Muscle of leg (tissue), 11 donors: Measurements from ENCODE around the gene ZNHIT3. TPM values are rescaled to one million over a fixed set of nuclear protein-coding genes. Genes with fewer than 3 reads are reported as not detected.

Source experiments
- DNase-seq: peaks from one replicate; pipeline ENCODE4 v3.0.0; 2013
- H3K27ac ChIP-seq: one replicate; pipeline ENCODE4 v1.5.1; 2013; ENCODE audit warnings: mild to moderate bottlenecking, low read length, control low read depth
- H3K27me3 ChIP-seq: one replicate; pipeline ENCODE4 v1.6.1; 2013; ENCODE audit warnings: low read length; ENCODE audit not compliant: control insufficient read depth, insufficient read depth
- H3K36me3 ChIP-seq: one replicate; pipeline ENCODE4 v1.6.1; 2013; ENCODE audit warnings: low read length; ENCODE audit not compliant: control insufficient read depth, insufficient read depth
- H3K4me1 ChIP-seq: one replicate; pipeline ENCODE4 v1.6.1; 2013; ENCODE audit warnings: low read length; ENCODE audit not compliant: control insufficient read depth, insufficient read depth
- H3K4me3 ChIP-seq: one replicate; pipeline ENCODE4 v1.5.1; 2013; ENCODE audit warnings: low read length, control low read depth
- H3K9me3 ChIP-seq: replicated peaks from 2 replicates; pipeline ENCODE4 v1.6.1; 2013; ENCODE audit warnings: low read depth, low read length; ENCODE audit not compliant: control insufficient read depth
- WGBS: methylation state at CpG from one replicate; pipeline ENCODE4 v1.1.5; 2013; ENCODE audit warnings: missing lambda C conversion rate; ENCODE audit not compliant: insufficient coverage; 5-methylcytosine and 5-hydroxymethylcytosine counted together
- polyA plus RNA-seq, 8 donors: library from polyadenylated mRNA; unstranded; fragments of 120-200 nt; gene quantifications; one replicate each; pipeline versions ENCODE4 v1.2.1 to v1.2.3, GENCODE V29; 2013; ENCODE audit warnings: inconsistent platforms in 1 of 8, low replicate concordance in 1 of 8; ENCODE audit not compliant: insufficient read length in 8 of 8, insufficient read depth in 1 of 8
- total RNA-seq: library from RNA; stranded (reverse); fragments of 120-200 nt; gene quantifications from one replicate; pipeline ENCODE4 v1.2.4, GENCODE V29; 2013

The ZNHIT3 gene
- total and polyA plus RNA-seq, 9 donors = 49.4 to 66.5 (median 56.7) TPM

GRCh38 chr17:36544044-36544306, 57.5 kb downstream of the ZNHIT3 start:
- H3K4me3 ChIP-seq = peak overlapping the region; percentile 98
- peak; percentile 70 for DNase-seq
- peak overlapping the region; percentile 99 for H3K27ac ChIP-seq
- no peaks in the 10 kb centered on the region for H3K36me3 ChIP-seq
- H3K27me3 ChIP-seq = no peaks in the 10 kb centered on the region
- H3K9me3 ChIP-seq = no peaks in the 10 kb centered on the region
- 2% methylated on average over 10 of the region's 10 CpGs for WGBS
- H3K4me1 ChIP-seq = peaks cover 11% of the 10 kb centered on the region

GRCh38 chr17:36544307-36545076, 58.0 kb downstream of the ZNHIT3 start, which contains the start of gene GGNBP2:
TSS of gene GGNBP2 (plus strand) at chr17:36544919. CDS start at chr17:36545725, 806 bp downstream.
- 0% methylated on average over 65 of the region's 71 CpGs for WGBS
- DNase-seq = peak; percentile 98

GRCh38 chr17:36545077-36545464, 58.6 kb downstream of the ZNHIT3 start:
- no peaks in the 10 kb centered on the region for H3K9me3 ChIP-seq
- H3K27me3 ChIP-seq = no peaks in the 10 kb centered on the region
- no peaks in the 10 kb centered on the region for H3K36me3 ChIP-seq
- WGBS = under 1% methylated on average over 15 of the region's 38 CpGs
- DNase-seq = no peak
- peak overlapping the region; percentile 99 for H3K27ac ChIP-seq
- peak overlapping the region; percentile 98 for H3K4me3 ChIP-seq
- H3K4me1 ChIP-seq = peaks cover 11% of the 10 kb centered on the region

More at GRCh38 chr17:36544307-36545076, 58.0 kb downstream of the ZNHIT3 start, which contains the start of gene GGNBP2:
- no peaks in the 10 kb centered on the region for H3K9me3 ChIP-seq
- H3K27ac ChIP-seq = peak within 1 kb of the TSS; percentile 99
- H3K4me3 ChIP-seq = peak within 1 kb of the TSS; percentile 98
- H3K27me3 ChIP-seq = no peaks in the 10 kb centered on the region
- H3K4me1 ChIP-seq = peaks cover 11% of the 10 kb centered on the region
- no peaks in the 10 kb centered on the region for H3K36me3 ChIP-seq

Other genes with a start within 250 kb of the ZNHIT3 start
- 0.09 TPM for gene TBC1D3I, start 222.1 kb upstream of the ZNHIT3 start, total RNA-seq
- gene TBC1D3I, start 222.1 kb upstream of the ZNHIT3 start, polyA plus RNA-seq = 1 to 10 TPM in 4 of 8 donors, under 1 TPM in 2, not detected in 2; 0.53 to 3.0 (median 1.3) TPM
- not detected for gene TBC1D3G, start 162.8 kb upstream of the ZNHIT3 start, total RNA-seq
- not detected for gene TBC1D3G, start 162.8 kb upstream of the ZNHIT3 start, polyA plus RNA-seq
- not detected for gene TBC1D3H, start 98.2 kb upstream of the ZNHIT3 start, total RNA-seq
- not detected for gene TBC1D3H, start 98.2 kb upstream of the ZNHIT3 start, polyA plus RNA-seq
- gene MYO19, start 48.2 kb downstream of the ZNHIT3 start, total RNA-seq = 29.3 TPM
- 10 to 100 TPM; 18.1 to 44.6 (median 31.6) TPM for gene MYO19, start 48.2 kb downstream of the ZNHIT3 start, polyA plus RNA-seq
- gene PIGW, start 48.3 kb downstream of the ZNHIT3 start, total RNA-seq = 4.7 TPM
- gene PIGW, start 48.3 kb downstream of the ZNHIT3 start, polyA plus RNA-seq = 1 to 10 TPM; 6.3 to 9.9 (median 8.8) TPM
- 53.5 TPM for gene GGNBP2, start 58.2 kb downstream of the ZNHIT3 start, total RNA-seq
- 10 to 100 TPM; 47.0 to 68.1 (median 55.8) TPM for gene GGNBP2, start 58.2 kb downstream of the ZNHIT3 start, polyA plus RNA-seq
- 4.5 TPM for gene DHRS11, start 105.2 kb downstream of the ZNHIT3 start, total RNA-seq
- gene DHRS11, start 105.2 kb downstream of the ZNHIT3 start, polyA plus RNA-seq = 10 to 100 TPM in 1 of 8 donors, 1 to 10 TPM in 7; 4.9 to 22.8 (median 7.2) TPM
- 3.9 TPM for gene MRM1, start 114.9 kb downstream of the ZNHIT3 start, total RNA-seq
- gene MRM1, start 114.9 kb downstream of the ZNHIT3 start, polyA plus RNA-seq = 1 to 10 TPM; 3.3 to 5.2 (median 3.8) TPM